ENCODE data around the gene BTAF1. TPM values are rescaled to one million over a fixed set of nuclear protein-coding genes. Genes with fewer than 3 reads are reported as not detected.

The BTAF1 gene
- total and polyA plus RNA-seq, 10 of the 15 experiments (the other 5 are each of a cell fraction or from before 2014, with no cell fraction given): 11.8 to 157 (median 55.5) TPM

- no peaks in the 10 kb centered on the region for H4K20me1 ChIP-seq (ENCODE audit: control insufficient read depth, insufficient read depth)
- H3K27me3 ChIP-seq (replicated peaks in 1 of 2; ENCODE audit: control insufficient read depth in 2 of 2, insufficient read depth in 2 of 2, low read length in 1 of 2): no peaks in the 10 kb centered on the region
- ChIA-PET SMC1A (ENCODE audit: uncharacterized antibody, unreplicated experiment) (interaction anchor here (0.8 to 1.6 kb wide), 2 partner anchors 24 to 52 kb away, joined by 3 to 4 read pairs; no protein-coding TSS in a partner anchor), CTCF (interaction anchor here (0.6 to 1.8 kb wide), 3 partner anchors 10 to 26 kb away, joined by 3 to 5 read pairs (median 3); no protein-coding TSS in a partner anchor), RAD21 (ENCODE audit: unreplicated experiment) (no interaction called here), POLR2A (interaction anchor here (0.6 kb wide), 1 partner anchor 185 kb away, joined by 3 read pairs; the partner anchor contains the start of gene TNKS2)
- BruUV-seq (replicated peaks): no TSS peak
- no peak for ATAC-seq
- no peak overlapping the region for H3K27ac ChIP-seq (ENCODE audit: control insufficient read depth, insufficient read depth)
- H2AFZ ChIP-seq (ENCODE audit: control insufficient read depth, low read depth, low read length): no peak overlapping the region
- TF ChIP-seq ATF7 (IDR thresholded peaks at IDR 0.05; ENCODE audit: low read depth): no peak
- no peak for TF ChIP-seq PAX8 (IDR thresholded peaks at IDR 0.05)
- TF ChIP-seq, protein P1, sequence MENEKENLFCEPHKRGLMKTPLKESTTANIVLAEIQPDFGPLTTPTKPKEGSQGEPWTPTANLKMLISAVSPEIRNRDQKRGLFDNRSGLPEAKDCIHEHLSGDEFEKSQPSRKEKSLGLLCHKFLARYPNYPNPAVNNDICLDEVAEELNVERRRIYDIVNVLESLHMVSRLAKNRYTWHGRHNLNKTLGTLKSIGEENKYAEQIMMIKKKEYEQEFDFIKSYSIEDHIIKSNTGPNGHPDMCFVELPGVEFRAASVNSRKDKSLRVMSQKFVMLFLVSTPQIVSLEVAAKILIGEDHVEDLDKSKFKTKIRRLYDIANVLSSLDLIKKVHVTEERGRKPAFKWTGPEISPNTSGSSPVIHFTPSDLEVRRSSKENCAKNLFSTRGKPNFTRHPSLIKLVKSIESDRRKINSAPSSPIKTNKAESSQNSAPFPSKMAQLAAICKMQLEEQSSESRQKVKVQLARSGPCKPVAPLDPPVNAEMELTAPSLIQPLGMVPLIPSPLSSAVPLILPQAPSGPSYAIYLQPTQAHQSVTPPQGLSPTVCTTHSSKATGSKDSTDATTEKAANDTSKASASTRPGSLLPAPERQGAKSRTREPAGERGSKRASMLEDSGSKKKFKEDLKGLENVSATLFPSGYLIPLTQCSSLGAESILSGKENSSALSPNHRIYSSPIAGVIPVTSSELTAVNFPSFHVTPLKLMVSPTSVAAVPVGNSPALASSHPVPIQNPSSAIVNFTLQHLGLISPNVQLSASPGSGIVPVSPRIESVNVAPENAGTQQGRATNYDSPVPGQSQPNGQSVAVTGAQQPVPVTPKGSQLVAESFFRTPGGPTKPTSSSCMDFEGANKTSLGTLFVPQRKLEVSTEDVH (IDR thresholded peaks at IDR 0.05; ENCODE audit: low read depth, partially characterized antibody): no peak
- no peak for TF ChIP-seq PRDM15 (CRISPR knock-in tag; IDR thresholded peaks at IDR 0.05)
- no peak for TF ChIP-seq IKZF1 (conservative IDR thresholded peaks at IDR 0.05)
- no peak for TF ChIP-seq RB1 (IDR thresholded peaks at IDR 0.05; ENCODE audit: borderline replicate concordance)
- no peak for TF ChIP-seq E2F4 (IDR thresholded peaks at IDR 0.05; ENCODE audit: low read depth, low read length)
- TF ChIP-seq TARDBP (IDR thresholded peaks at IDR 0.05; ENCODE audit: borderline replicate concordance): no peak
- no peak for TF ChIP-seq KDM1A (IDR thresholded peaks at IDR 0.05; ENCODE audit: borderline replicate concordance)
- no peak overlapping the region for H3K9ac ChIP-seq (ENCODE audit: control insufficient read depth, insufficient read depth, low read length)
- no peak for DNase-seq (ENCODE audit: low read depth, low spot score)
- H3K4me1 ChIP-seq (ENCODE audit: control insufficient read depth, insufficient read depth, low read length): no peaks in the 10 kb centered on the region; the same call in 1 of the 2 replicates
- no peaks in the 10 kb centered on the region for H3K9me3 ChIP-seq (replicated peaks; ENCODE audit: control insufficient read depth, insufficient read depth, low read length)
- H3K4me2 ChIP-seq (ENCODE audit: control insufficient read depth, insufficient read depth): no peak overlapping the region
- no peak for FAIRE-seq
- H3K4me3 ChIP-seq: no peak overlapping the region
- in situ Hi-C loops (cut with MboI) (no loop called here), intact Hi-C loops (cut with micrococcal nuclease; ENCODE audit: unreplicated experiment) (no loop called here)
- no peaks in the 10 kb centered on the region for H3K79me2 ChIP-seq (ENCODE audit: control insufficient read depth, insufficient read depth, low read length)
- H3K36me3 ChIP-seq (ENCODE audit: control insufficient read depth in 2 of 2, insufficient read depth in 2 of 2, low read length in 1 of 2): peaks cover 4 to 36% of the 10 kb centered on the region in 2 experiments
Measured at GRCh38 chr10:91983416-91983815, 59.8 kb downstream of the BTAF1 start.

Measured in GM12878 (cell line).